Right lobe of liver (tissue), 4 donors: ENCODE results near the gene BTBD16.

ENCODE experiments used
- CTCF ChIP-seq, 4 donors: fragments of 200-600 bp in 3 of 4; fragments of 450-650 bp in 1 of 4; IDR thresholded peaks; one replicate each; pipeline versions ENCODE4 v1.5.1 to v1.8.0; 2016 to 2022; ENCODE audit warnings: antibody characterized with exemption in 4 of 4, mild to moderate bottlenecking in 2 of 4
- POLR2A ChIP-seq: fragments of 450-650 bp; IDR thresholded peaks from one replicate; pipeline ENCODE4 v1.6.1; 2017; ENCODE audit warnings: antibody characterized with exemption, mild to moderate bottlenecking
- donor health status: DM: no; HTN: no; CAD: no.
- donor health status: DM: no; HTN: no; CAD: no.
- donor health status: DM: no; HTN: yes; CAD: no.

GRCh38 chr10:122291739-122292138 lies 20.6 kb downstream of the BTBD16 start:
- TF ChIP-seq POLR2A (no peak), CTCF (IDR thresholded peaks at IDR 0.05) (no peak)
